ENCODE data around the gene INHBB.

INHBB gene

GRCh38 chr2:120355780-120356266, 9.9 kb downstream of the INHBB start:
- DNase-seq (ENCODE audit: low read depth, low spot score) = no peak

- DNase-seq (ENCODE audit: low read depth, low spot score) = no peak
Observed at GRCh38 chr2:120357768-120358167, 11.8 kb downstream of the INHBB start.

GRCh38 chr2:120358734-120359465, 13.0 kb downstream of the INHBB start:
- DNase-seq (ENCODE audit: low read depth, low spot score) = no peak

- no peak for DNase-seq (ENCODE audit: low read depth, low spot score)
Observed at GRCh38 chr2:120360307-120360855, 14.4 kb downstream of the INHBB start.

GRCh38 chr2:120362926-120363325, 17.0 kb downstream of the INHBB start:
- no peak for DNase-seq (ENCODE audit: low read depth, low spot score)

- no peak for DNase-seq (ENCODE audit: low read depth, low spot score)
Observed at GRCh38 chr2:120365236-120365793, 19.4 kb downstream of the INHBB start.

GRCh38 chr2:120366698-120367097, 20.8 kb downstream of the INHBB start:
- no peak for DNase-seq (ENCODE audit: low read depth, low spot score)

GRCh38 chr2:120367221-120367620, 21.3 kb downstream of the INHBB start:
- no peak for DNase-seq (ENCODE audit: low read depth, low spot score)

GRCh38 chr2:120367649-120368048, 21.7 kb downstream of the INHBB start:
- DNase-seq (ENCODE audit: low read depth, low spot score) = no peak

GRCh38 chr2:120368086-120368485, 22.1 kb downstream of the INHBB start:
- no peak for DNase-seq (ENCODE audit: low read depth, low spot score)

- no peak for DNase-seq (ENCODE audit: low read depth, low spot score)
Observed at GRCh38 chr2:120369250-120369649, 23.3 kb downstream of the INHBB start.

GRCh38 chr2:120371969-120372625, 26.2 kb downstream of the INHBB start:
- no peak for DNase-seq (ENCODE audit: low read depth, low spot score)

GRCh38 chr2:120372816-120373215, 26.9 kb downstream of the INHBB start:
- DNase-seq (ENCODE audit: low read depth, low spot score) = no peak

- DNase-seq (ENCODE audit: low read depth, low spot score) = peak; percentile 71
Observed at GRCh38 chr2:120373424-120373823, 27.5 kb downstream of the INHBB start.

GRCh38 chr2:120374821-120375220, 28.9 kb downstream of the INHBB start:
- no peak for DNase-seq (ENCODE audit: low read depth, low spot score)

GRCh38 chr2:120375251-120376020, 29.5 kb downstream of the INHBB start:
- no peak for DNase-seq (ENCODE audit: low read depth, low spot score)

GRCh38 chr2:120376101-120376500, 30.2 kb downstream of the INHBB start:
- DNase-seq (ENCODE audit: low read depth, low spot score) = no peak

GRCh38 chr2:120376679-120377640, 31.0 kb downstream of the INHBB start:
- DNase-seq (ENCODE audit: low read depth, low spot score) = no peak

- no peak for DNase-seq (ENCODE audit: low read depth, low spot score)
Observed at GRCh38 chr2:120378605-120379004, 32.7 kb downstream of the INHBB start.
